ENCODE measurements around the gene SULF2. TPM values are rescaled to one million over a fixed set of nuclear protein-coding genes. Genes with fewer than 3 reads are reported as not detected.

SULF2 gene
- total and polyA plus RNA-seq, 2 of the 13 experiments (the other 11 are each of a cell fraction or from before 2014, with no cell fraction given): 7.2 to 50.9 TPM

DNA sequence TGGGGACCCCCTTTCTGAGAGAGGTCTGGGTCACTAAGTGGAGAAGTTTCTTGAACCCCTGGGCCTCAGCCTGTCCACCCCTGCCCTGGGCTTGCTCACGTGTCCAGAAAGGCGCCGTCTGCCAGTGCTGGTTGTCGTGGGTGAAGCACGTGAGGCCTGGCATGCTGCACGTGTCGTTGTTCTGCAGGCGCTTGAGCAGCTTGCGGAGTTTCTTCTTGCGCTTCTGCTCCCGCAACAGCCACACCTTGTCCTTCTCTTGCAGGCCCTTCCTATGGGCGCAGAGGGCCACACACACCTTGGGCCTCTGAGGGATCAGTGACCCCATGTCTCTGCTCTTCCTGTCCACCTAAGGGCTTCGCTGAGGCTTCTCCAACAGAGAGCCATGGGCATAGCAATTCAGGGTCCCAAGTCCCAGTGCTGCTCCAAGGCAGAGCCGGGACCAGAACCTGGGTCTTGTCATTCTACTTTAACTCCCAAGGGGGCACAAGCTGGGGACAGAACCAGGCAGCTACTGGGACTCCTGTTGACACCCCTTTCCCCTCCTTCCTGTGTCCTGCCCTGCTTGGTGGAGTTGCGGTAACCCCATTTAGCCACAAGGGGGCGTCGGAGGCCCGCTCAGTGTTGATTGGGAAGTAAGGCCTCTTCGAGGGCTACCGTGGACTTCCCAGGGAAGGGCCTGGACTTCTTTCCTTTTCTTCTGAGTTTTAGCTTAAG, 121.8 kb downstream of the SULF2 start (continued):
- TF ChIP-seq SP140L (CRISPR knock-in tag; IDR thresholded peaks at IDR 0.05; ENCODE audit: borderline replicate concordance) (0 out of 2 replicates have a peak, but pooled peaks have one; percentile 39), RNF2 (conservative IDR thresholded peaks at IDR 0.05; ENCODE audit: low read depth) (no peak), PHF21A (CRISPR knock-in tag; IDR thresholded peaks at IDR 0.05) (no peak), PRPF4 (IDR thresholded peaks at IDR 0.05; ENCODE audit: low read depth, low read length, poor library complexity, severe bottlenecking) (no peak), BRD4 (CRISPR knock-in tag; IDR thresholded peaks at IDR 0.05) (no peak), HOXA9 (CRISPR knock-in tag; IDR thresholded peaks at IDR 0.05; ENCODE audit: borderline replicate concordance) (no peak), CENPX (CRISPR knock-in tag; IDR thresholded peaks at IDR 0.05) (no peak), ZC3H13 (CRISPR knock-in tag; IDR thresholded peaks at IDR 0.05) (no peak), KLF6 (CRISPR knock-in tag; IDR thresholded peaks at IDR 0.05) (no peak), FOXK1 (CRISPR knock-in tag; IDR thresholded peaks at IDR 0.05; ENCODE audit: borderline replicate concordance, low read depth) (peak; percentile 51; the same call in 1 of the 2 replicates), NFYB (CRISPR knock-in tag; IDR thresholded peaks at IDR 0.05) (no peak), KLF16 (CRISPR knock-in tag; IDR thresholded peaks at IDR 0.05) (0 out of 4 replicates have a peak, but pooled peaks of 1 of the 2 experiments have one; percentile 57), ZNF274 (CRISPR knock-in tag; IDR thresholded peaks at IDR 0.05) (0 out of 2 replicates have a peak, but pooled peaks have one; percentile 73), FOXA1 (IDR thresholded peaks at IDR 0.05) (no peak), FOXA1 (CRISPR knock-in tag; IDR thresholded peaks at IDR 0.05) (peak; percentile 57), ZSCAN9 (CRISPR knock-in tag; IDR thresholded peaks at IDR 0.05; ENCODE audit: borderline replicate concordance) (peak; percentile 68; the same call in 1 of the 2 replicates), NR2F6 (IDR thresholded peaks at IDR 0.05) (no peak), NR2F6 (CRISPR knock-in tag; IDR thresholded peaks at IDR 0.05) (peak; percentile 28; the same call in 1 of the 2 replicates), FOXP1 (IDR thresholded peaks at IDR 0.05) (no peak), FOXP1 (CRISPR knock-in tag; IDR thresholded peaks at IDR 0.05) (0 out of 2 replicates have a peak, but pooled peaks have one; percentile 18), ZNF850 (CRISPR knock-in tag; conservative IDR thresholded peaks at IDR 0.05) (no peak), SPEN (CRISPR knock-in tag; IDR thresholded peaks at IDR 0.05; ENCODE audit: low read depth) (no peak), TSC22D2 (CRISPR knock-in tag; IDR thresholded peaks at IDR 0.05; ENCODE audit: borderline replicate concordance) (peak; percentile 85; the same call in 1 of the 2 replicates), ZNF614 (CRISPR knock-in tag; IDR thresholded peaks at IDR 0.05; ENCODE audit: borderline replicate concordance) (peak; percentile 52; the same call in 1 of the 2 replicates), ERF (CRISPR knock-in tag; IDR thresholded peaks at IDR 0.05) (peak; percentile 67; the same call in 1 of the 2 replicates), SMC3 (IDR thresholded peaks at IDR 0.05; ENCODE audit: low read length) (peak; percentile 89)
- TF ChIP-seq, protein P1, sequence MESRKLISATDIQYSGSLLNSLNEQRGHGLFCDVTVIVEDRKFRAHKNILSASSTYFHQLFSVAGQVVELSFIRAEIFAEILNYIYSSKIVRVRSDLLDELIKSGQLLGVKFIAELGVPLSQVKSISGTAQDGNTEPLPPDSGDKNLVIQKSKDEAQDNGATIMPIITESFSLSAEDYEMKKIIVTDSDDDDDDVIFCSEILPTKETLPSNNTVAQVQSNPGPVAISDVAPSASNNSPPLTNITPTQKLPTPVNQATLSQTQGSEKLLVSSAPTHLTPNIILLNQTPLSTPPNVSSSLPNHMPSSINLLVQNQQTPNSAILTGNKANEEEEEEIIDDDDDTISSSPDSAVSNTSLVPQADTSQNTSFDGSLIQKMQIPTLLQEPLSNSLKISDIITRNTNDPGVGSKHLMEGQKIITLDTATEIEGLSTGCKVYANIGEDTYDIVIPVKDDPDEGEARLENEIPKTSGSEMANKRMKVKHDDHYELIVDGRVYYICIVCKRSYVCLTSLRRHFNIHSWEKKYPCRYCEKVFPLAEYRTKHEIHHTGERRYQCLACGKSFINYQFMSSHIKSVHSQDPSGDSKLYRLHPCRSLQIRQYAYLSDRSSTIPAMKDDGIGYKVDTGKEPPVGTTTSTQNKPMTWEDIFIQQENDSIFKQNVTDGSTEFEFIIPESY (CRISPR knock-in tag; IDR thresholded peaks at IDR 0.05): 0 out of 2 replicates have a peak, but pooled peaks have one; percentile 4
- TF ChIP-seq, protein P2, sequence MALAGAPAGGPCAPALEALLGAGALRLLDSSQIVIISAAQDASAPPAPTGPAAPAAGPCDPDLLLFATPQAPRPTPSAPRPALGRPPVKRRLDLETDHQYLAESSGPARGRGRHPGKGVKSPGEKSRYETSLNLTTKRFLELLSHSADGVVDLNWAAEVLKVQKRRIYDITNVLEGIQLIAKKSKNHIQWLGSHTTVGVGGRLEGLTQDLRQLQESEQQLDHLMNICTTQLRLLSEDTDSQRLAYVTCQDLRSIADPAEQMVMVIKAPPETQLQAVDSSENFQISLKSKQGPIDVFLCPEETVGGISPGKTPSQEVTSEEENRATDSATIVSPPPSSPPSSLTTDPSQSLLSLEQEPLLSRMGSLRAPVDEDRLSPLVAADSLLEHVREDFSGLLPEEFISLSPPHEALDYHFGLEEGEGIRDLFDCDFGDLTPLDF (CRISPR knock-in tag; IDR thresholded peaks at IDR 0.05): no peak
- TF ChIP-seq, protein P3, sequence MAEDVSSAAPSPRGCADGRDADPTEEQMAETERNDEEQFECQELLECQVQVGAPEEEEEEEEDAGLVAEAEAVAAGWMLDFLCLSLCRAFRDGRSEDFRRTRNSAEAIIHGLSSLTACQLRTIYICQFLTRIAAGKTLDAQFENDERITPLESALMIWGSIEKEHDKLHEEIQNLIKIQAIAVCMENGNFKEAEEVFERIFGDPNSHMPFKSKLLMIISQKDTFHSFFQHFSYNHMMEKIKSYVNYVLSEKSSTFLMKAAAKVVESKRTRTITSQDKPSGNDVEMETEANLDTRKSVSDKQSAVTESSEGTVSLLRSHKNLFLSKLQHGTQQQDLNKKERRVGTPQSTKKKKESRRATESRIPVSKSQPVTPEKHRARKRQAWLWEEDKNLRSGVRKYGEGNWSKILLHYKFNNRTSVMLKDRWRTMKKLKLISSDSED (CRISPR knock-in tag; IDR thresholded peaks at IDR 0.05): no peak

Measured in HepG2 (cell line).